Spleen (tissue), 7 donors: ENCODE results near the gene MIA3.
A peak's percentile ranks its signal among the peaks of the same experiment; 100 is the strongest.

Experiments
- CTCF ChIP-seq, 11 experiments: fragments of 200-600 bp in 7 of 11; fragments of 450-650 bp in 4 of 11; sonication (generic) in 4 of 11; IDR thresholded peaks in 8 of 11; conservative IDR thresholded peaks in 3 of 11; 1 replicate in 7 of 11; 2 replicates in 4 of 11; pipeline versions ENCODE4 v1.4.0 to v1.8.0; 2016 to 2021; ENCODE audit warnings: antibody characterized with exemption in 11 of 11, inconsistent platforms in 4 of 11, mild to moderate bottlenecking in 1 of 11
- POLR2A ChIP-seq, 3 donors: fragments of 450-650 bp; IDR thresholded peaks; one replicate each; pipeline ENCODE4 v1.5.1; 2017; ENCODE audit warnings: antibody characterized with exemption in 3 of 3, mild to moderate bottlenecking in 1 of 3
- POLR2AphosphoS5 ChIP-seq, 3 donors: sonication (generic); formaldehyde crosslinking; IDR thresholded peaks; one replicate each; pipeline ENCODE4 v1.5.1; 2017; ENCODE audit warnings: antibody characterized with exemption in 3 of 3
- donor health status: DM: no; HTN: no; CAD: no; lungs with moderate emphysema.
- donor health status: DM: no; HTN: no; CAD: no.
- donor health status: DM: no; HTN: no; CAD: no.

DNA sequence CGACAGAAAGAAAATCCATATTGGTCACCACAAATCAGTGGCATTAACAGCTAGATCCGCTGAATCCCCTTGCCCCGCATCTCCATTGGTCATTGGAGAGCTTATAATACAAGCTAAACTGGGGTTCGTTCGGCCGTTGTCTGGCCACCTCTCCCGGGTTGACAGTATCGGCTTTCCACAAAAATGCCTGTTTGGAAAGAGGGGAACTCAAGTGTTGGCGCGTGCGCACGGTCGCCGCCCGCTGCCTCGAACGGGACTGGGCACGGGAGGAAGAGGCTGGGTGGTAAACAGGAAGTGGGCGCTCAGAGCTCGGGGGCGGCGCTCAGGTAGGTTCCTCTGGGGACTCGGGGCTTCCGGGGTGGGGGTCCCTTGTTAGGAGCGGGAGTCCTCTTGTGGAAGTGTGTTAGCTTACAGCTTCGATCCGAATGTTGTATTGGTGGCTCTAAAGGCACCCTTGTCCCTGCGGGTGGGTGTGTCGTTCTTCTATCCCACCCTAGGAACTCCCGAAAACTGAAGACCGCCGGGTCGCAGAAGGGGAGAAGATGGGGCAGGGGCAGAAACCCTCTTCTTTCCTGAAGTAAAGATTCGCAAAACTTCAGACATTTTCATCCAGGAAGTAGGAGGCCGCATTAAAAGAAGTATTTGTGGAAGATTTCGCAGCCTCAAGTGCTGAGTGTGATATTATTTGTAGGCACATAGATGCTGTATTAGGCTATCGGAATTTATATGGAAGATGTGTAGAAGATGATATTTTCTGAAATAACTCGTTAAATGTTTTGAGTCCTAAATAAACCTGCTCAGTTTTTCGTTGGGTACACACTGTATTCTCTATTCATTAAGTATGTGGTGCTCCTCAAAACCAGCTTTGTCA, 95.4 kb downstream of the MIA3 start:
- no peak for TF ChIP-seq CTCF (IDR thresholded peaks at IDR 0.05 in 8 of 11, conservative IDR thresholded peaks at IDR 0.05 in 3 of 11)
- peak in 1 of 3 donors; percentile 25 for TF ChIP-seq POLR2A (IDR thresholded peaks at IDR 0.05)
- TF ChIP-seq POLR2AphosphoS5 (IDR thresholded peaks at IDR 0.05): peak; percentile 97
